Neuronal stem cell (in vitro differentiated cells): Measurements from ENCODE around the gene CTRB1.

ENCODE experiments used
- DNase-seq: peaks from one replicate; pipeline ENCODE4 v3.0.0-alpha.2; 2013; ENCODE audit warnings: low spot score
- H2AFZ ChIP-seq: one replicate; pipeline ENCODE4 v1.6.1; 2013; ENCODE audit warnings: mild to moderate bottlenecking, low read length, inconsistent platforms
- H2AK5ac ChIP-seq: 2 replicates; pipeline ENCODE4 v1.6.1; 2013; ENCODE audit warnings: low read depth, mild to moderate bottlenecking, inconsistent platforms, low read length, moderate library complexity, mixed read lengths
- H2BK120ac ChIP-seq: 2 replicates; pipeline ENCODE4 v1.6.1; 2013; ENCODE audit warnings: low read depth, mild to moderate bottlenecking, inconsistent platforms, low read length, moderate library complexity, mixed read lengths
- H2BK12ac ChIP-seq: one replicate; pipeline ENCODE4 v1.6.1; 2013; ENCODE audit warnings: low read length, inconsistent platforms
- H2BK15ac ChIP-seq: 2 replicates; pipeline ENCODE4 v1.6.1; 2013; ENCODE audit warnings: mild to moderate bottlenecking, low read length, inconsistent platforms, mixed read lengths
- H2BK5ac ChIP-seq: one replicate; pipeline ENCODE4 v1.6.1; 2013; ENCODE audit warnings: inconsistent platforms, mild to moderate bottlenecking, low read length, moderate library complexity
- H3K14ac ChIP-seq: one replicate; pipeline ENCODE4 v1.6.1; 2013; ENCODE audit warnings: low read length, inconsistent platforms
- H3K18ac ChIP-seq: 2 replicates; pipeline ENCODE4 v1.6.1; 2013; ENCODE audit warnings: low read length, inconsistent platforms
- H3K23ac ChIP-seq: 2 replicates; pipeline ENCODE4 v1.6.1; 2013; ENCODE audit warnings: low read depth, mild to moderate bottlenecking, mixed read lengths, low read length, inconsistent platforms; ENCODE audit not compliant: poor library complexity
- H3K27ac ChIP-seq: replicated peaks from 3 replicates; pipeline ENCODE4 v1.5.1; 2013; ENCODE audit warnings: low read length, inconsistent platforms
- H3K27me3 ChIP-seq, 3 experiments: 2 replicates each; pipeline ENCODE4 v1.6.1; 2013; ENCODE audit warnings: low read length in 3 of 3, mild to moderate bottlenecking in 2 of 3, inconsistent platforms in 1 of 3, low read depth in 1 of 3, mixed read lengths in 1 of 3, moderate library complexity in 1 of 3; ENCODE audit not compliant: control insufficient read depth in 3 of 3, insufficient read depth in 3 of 3
- H3K36me3 ChIP-seq, 2 donors: replicated peaks in 1 of 2; 2 replicates each; pipeline ENCODE4 v1.6.1; 2013; ENCODE audit warnings: low read length in 2 of 2; ENCODE audit not compliant: control insufficient read depth in 2 of 2, insufficient read depth in 2 of 2
- H3K4ac ChIP-seq: 2 replicates; pipeline ENCODE4 v1.6.1; 2013; ENCODE audit warnings: inconsistent platforms, mild to moderate bottlenecking, low read length, moderate library complexity
- H3K4me1 ChIP-seq, 2 donors: 1 replicate in 1 of 2; 2 replicates in 1 of 2; pipeline ENCODE4 v1.6.1; 2013; ENCODE audit warnings: low read length in 2 of 2, low read depth in 1 of 2; ENCODE audit not compliant: control insufficient read depth in 2 of 2, insufficient read depth in 1 of 2
- H3K4me2 ChIP-seq: one replicate; pipeline ENCODE4 v1.6.1; 2013; ENCODE audit warnings: mild to moderate bottlenecking, low read length, inconsistent platforms; ENCODE audit not compliant: insufficient read depth, poor library complexity, severe bottlenecking
- H3K4me3 ChIP-seq, 2 donors: 2 replicates each; pipeline ENCODE4 v1.5.1; 2013; ENCODE audit warnings: low read length in 2 of 2, mild to moderate bottlenecking in 2 of 2, inconsistent platforms in 1 of 2, moderate library complexity in 1 of 2
- H3K79me1 ChIP-seq: one replicate; pipeline ENCODE4 v1.6.1; 2013; ENCODE audit warnings: low read depth, mild to moderate bottlenecking, inconsistent platforms, low read length, moderate library complexity
- H3K9ac ChIP-seq: one replicate; pipeline ENCODE4 v1.6.1; 2013; ENCODE audit warnings: mild to moderate bottlenecking, low read depth, low read length, inconsistent platforms; ENCODE audit not compliant: poor library complexity
- H3K9me3 ChIP-seq, 2 donors: replicated peaks in 1 of 2; 2 replicates each; pipeline versions ENCODE3 to v1.6.1; 2013; ENCODE audit warnings: low read length in 2 of 2, mild to moderate bottlenecking in 2 of 2, inconsistent platforms in 1 of 2, low read depth in 1 of 2, mixed read lengths in 1 of 2, moderate library complexity in 1 of 2; ENCODE audit not compliant: control insufficient read depth in 2 of 2, insufficient read depth in 1 of 2
- H4K8ac ChIP-seq: one replicate; pipeline ENCODE4 v1.6.1; 2013; ENCODE audit warnings: low read depth, mild to moderate bottlenecking, inconsistent platforms, low read length, moderate library complexity
- H4K91ac ChIP-seq: one replicate; pipeline ENCODE4 v1.6.1; 2013; ENCODE audit warnings: low read length, low read depth, mild to moderate bottlenecking, inconsistent platforms; ENCODE audit not compliant: poor library complexity
- WGBS, 2 donors: extraction: QIAGEN DNeasy Blood & Tissue Kit; methylation state at CpG; one replicate each; pipeline ENCODE4 v1.1.7; 2013; ENCODE audit warnings: missing lambda C conversion rate in 2 of 2, mixed read lengths in 1 of 2; ENCODE audit not compliant: insufficient read length in 2 of 2, insufficient replicate concordance in 1 of 2; ENCODE audit errors: extremely low coverage in 2 of 2; 5-methylcytosine and 5-hydroxymethylcytosine counted together

Gene CTRB1

DNA sequence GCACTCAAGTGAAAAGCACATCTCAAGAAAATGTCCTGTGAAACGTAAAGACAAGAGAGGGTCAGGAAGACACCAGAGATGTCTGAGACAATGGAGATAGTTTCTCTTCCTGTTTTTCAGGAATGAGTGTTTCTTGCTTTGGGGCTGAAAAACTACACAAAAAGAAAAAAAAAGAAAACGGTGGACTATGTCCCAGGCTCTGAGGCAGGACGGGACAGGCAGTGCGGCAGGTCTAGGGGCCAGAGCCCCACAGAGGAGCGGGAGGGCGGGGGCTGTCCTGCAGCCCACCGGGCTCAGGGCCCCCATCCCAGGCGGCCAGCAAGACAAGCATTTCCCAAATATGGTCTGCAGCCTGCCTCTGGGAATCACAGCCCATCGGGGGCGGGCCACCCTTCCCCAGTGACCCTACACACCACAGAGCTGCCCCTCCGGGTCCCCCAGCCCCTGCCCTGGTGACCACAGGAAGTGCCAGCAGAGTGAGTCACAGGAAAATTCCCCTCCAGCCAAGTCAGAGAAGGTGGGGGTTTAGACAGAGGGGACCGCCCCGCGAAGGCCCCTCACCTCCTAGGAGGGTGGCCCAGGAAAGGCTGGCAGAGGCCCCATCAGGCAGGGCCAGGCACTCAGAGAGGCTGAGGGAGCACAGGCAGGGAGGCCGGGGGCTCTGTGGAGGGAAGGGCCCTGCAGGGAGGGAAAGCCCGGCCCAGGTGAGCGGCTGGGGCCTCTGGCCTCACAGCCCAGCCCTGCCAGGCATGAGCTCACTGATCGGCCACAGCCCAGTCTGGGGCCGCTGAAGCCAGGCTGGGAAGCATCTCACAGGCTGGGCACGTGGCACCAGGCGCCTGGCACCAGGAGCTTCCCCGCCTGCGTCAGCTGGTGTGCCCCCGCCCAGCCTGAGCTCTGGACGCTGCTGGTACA is 26.3 kb downstream of the CTRB1 start:
- Histone ChIP-seq H3K27ac (peak overlapping the region; percentile 92), H4K8ac (no peak overlapping the region), H3K36me3 (peaks cover 20 to 72% of the 10 kb centered on the region in 2 donors), H3K4me3 (no peak overlapping the region), H3K18ac (peak overlapping the region; percentile 93), H3K4ac (peak overlapping the region; percentile 17), H2BK15ac (peak overlapping the region; percentile 34), H3K27me3 (no peaks in the 10 kb centered on the region), H3K79me1 (peaks cover 52% of the 10 kb centered on the region), H2BK12ac (peak overlapping the region; percentile 68), H2AK5ac (peak overlapping the region; percentile 72), H3K4me2 (no peak overlapping the region), H3K9ac (peak overlapping the region; percentile 73), H2AFZ (no peak overlapping the region), H3K23ac (peak overlapping the region; percentile 11), H4K91ac (no peak overlapping the region), H3K4me1 (peaks cover 55 to 58% of the 10 kb centered on the region in 2 donors), H2BK120ac (no peak overlapping the region), H3K14ac (no peak overlapping the region), H3K9me3 (no peaks in the 10 kb centered on the region), H2BK5ac (peak overlapping the region; percentile 30)
- WGBS, 2 donors, result no CpG with 5 or more reads among the region's 25 CpGs
- peak; percentile 75 for DNase-seq

GRCh38 chr16:75246504-75247205 is 27.9 kb downstream of the CTRB1 start:
- Histone ChIP-seq H2BK5ac (peak overlapping the region; percentile 88), H3K4me1 (peaks cover 58 to 63% of the 10 kb centered on the region in 2 donors)

DNA sequence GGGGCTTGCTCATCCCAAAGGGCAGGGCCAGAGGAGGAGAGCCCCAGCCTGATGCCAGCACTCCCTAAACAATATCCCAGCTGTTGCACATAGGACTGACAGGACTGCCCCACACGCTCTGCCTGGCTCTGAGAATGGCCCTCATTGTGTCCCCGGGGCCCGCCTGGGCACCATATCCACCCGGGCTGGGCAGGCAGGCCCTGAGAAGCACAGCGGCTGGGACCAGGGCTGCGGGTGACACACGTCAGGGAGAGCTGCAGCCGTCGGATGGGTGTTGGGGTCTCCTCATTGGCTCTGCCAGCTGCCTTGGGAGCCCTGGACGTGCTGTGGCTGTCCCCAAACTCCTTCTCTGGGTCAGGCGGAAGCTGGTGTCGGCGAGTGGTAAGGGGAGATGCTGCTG is 28.5 kb downstream of the CTRB1 start:
- H3K14ac ChIP-seq, result no peak overlapping the region
- no peak overlapping the region for H2AFZ ChIP-seq
- H4K8ac ChIP-seq, result no peak overlapping the region
- H3K79me1 ChIP-seq, result peaks cover 43% of the 10 kb centered on the region
- peaks cover 7 to 50% of the 10 kb centered on the region in 2 donors for H3K36me3 ChIP-seq
- H2BK5ac ChIP-seq, result peak overlapping the region; percentile 88
- no peak overlapping the region for H3K4me2 ChIP-seq
- H4K91ac ChIP-seq, result no peak overlapping the region
- no peak overlapping the region for H2BK120ac ChIP-seq
- peaks cover 63 to 68% of the 10 kb centered on the region in 2 donors for H3K4me1 ChIP-seq
- no peaks in the 10 kb centered on the region for H3K9me3 ChIP-seq
- DNase-seq, result no peak
- no peak overlapping the region for H3K4me3 ChIP-seq
- WGBS, 2 donors, result no CpG with 5 or more reads among the region's 13 CpGs
- H2BK12ac ChIP-seq, result peak overlapping the region; percentile 85
- H3K23ac ChIP-seq, result no peak overlapping the region
- H3K27me3 ChIP-seq, result no peaks in the 10 kb centered on the region
- peak overlapping the region; percentile 90 for H2AK5ac ChIP-seq
- no peak overlapping the region for H3K4ac ChIP-seq
- peak overlapping the region; percentile 72 for H3K18ac ChIP-seq
- H3K9ac ChIP-seq, result no peak overlapping the region
- H2BK15ac ChIP-seq, result peak overlapping the region; percentile 72
- H3K27ac ChIP-seq, result peak overlapping the region; percentile 92

More at GRCh38 chr16:75246504-75247205, 27.9 kb downstream of the CTRB1 start:
- Histone ChIP-seq H3K4ac (peak overlapping the region; percentile 69), H2BK120ac (no peak overlapping the region), H4K91ac (no peak overlapping the region), H3K27ac (peak overlapping the region; percentile 92), H3K23ac (no peak overlapping the region), H4K8ac (no peak overlapping the region), H3K9me3 (no peaks in the 10 kb centered on the region), H2AK5ac (peak overlapping the region; percentile 90), H3K14ac (peak overlapping the region; percentile 61), H3K18ac (peak overlapping the region; percentile 72), H3K9ac (no peak overlapping the region), H3K36me3 (peaks cover 13 to 56% of the 10 kb centered on the region in 2 donors), H2AFZ (no peak overlapping the region), H3K79me1 (peaks cover 44% of the 10 kb centered on the region), H3K4me2 (no peak overlapping the region), H2BK12ac (peak overlapping the region; percentile 85), H3K4me3 (no peak overlapping the region), H2BK15ac (peak overlapping the region; percentile 72), H3K27me3 (no peaks in the 10 kb centered on the region)
- no CpG with 5 or more reads among the region's 12 CpGs for WGBS, 2 donors
- no peak for DNase-seq

GRCh38 chr16:75248142-75248535 is 29.4 kb downstream of the CTRB1 start:
- H2BK5ac ChIP-seq, result no peak overlapping the region
- peaks cover under 1 to 41% of the 10 kb centered on the region in 2 donors for H3K36me3 ChIP-seq
- no peak overlapping the region for H2AFZ ChIP-seq
- H3K23ac ChIP-seq, result peak overlapping the region; percentile 74
- no peak overlapping the region for H3K4me2 ChIP-seq
- no peak for DNase-seq
- peaks cover 43% of the 10 kb centered on the region for H3K79me1 ChIP-seq
- H3K4ac ChIP-seq, result no peak overlapping the region
- H4K8ac ChIP-seq, result no peak overlapping the region
- H3K27me3 ChIP-seq, result no peaks in the 10 kb centered on the region
- no peak overlapping the region for H3K27ac ChIP-seq
- no peak overlapping the region for H4K91ac ChIP-seq
- no peaks in the 10 kb centered on the region for H3K9me3 ChIP-seq
- no peak overlapping the region for H2BK12ac ChIP-seq
- H2BK15ac ChIP-seq, result no peak overlapping the region
- H3K4me3 ChIP-seq, result no peak overlapping the region
- no CpG with 5 or more reads among the region's 13 CpGs for WGBS, 2 donors
- no peak overlapping the region for H3K9ac ChIP-seq
- H3K14ac ChIP-seq, result no peak overlapping the region
- peak overlapping the region; percentile 61 for H3K18ac ChIP-seq
- peaks cover 72 to 77% of the 10 kb centered on the region in 2 donors for H3K4me1 ChIP-seq
- H2AK5ac ChIP-seq, result peak overlapping the region; percentile 48
- no peak overlapping the region for H2BK120ac ChIP-seq
